ENCODE data around the gene KCTD6.

DNA sequence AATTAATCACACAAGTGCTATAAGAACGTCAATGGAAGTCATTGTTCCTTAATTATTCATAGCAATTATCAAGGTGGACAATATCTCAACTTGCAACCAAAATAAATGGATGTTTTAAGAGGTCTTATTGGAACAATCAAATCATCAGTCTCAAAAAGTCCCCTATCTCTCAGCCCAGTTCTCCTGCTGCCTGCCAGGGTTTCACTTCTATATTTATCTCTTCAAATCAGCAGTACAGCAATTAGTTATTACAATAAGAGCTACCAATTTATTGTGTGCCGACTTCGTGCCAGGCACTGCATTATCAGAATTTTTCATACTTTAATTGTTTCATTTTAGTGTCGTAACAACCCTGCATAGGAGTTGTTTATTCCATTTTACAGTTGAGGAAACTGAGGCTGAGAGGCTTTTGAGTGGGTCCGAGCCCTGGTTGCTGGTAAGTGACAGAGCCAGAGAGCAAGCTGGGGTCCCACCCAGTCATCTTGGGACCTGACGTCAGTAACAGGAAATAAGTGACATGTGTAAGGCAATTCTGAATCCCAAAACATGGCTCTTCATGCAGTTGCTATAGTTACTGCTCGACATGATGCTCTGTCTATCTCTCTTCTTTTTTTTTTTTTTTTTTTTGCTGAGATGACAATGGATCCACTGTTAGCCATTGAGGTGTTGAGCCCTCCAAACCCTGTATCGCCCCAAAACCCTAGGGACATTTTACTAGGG, 8.8 kb upstream of the KCTD6 start:
- TF ChIP-seq, protein P1, sequence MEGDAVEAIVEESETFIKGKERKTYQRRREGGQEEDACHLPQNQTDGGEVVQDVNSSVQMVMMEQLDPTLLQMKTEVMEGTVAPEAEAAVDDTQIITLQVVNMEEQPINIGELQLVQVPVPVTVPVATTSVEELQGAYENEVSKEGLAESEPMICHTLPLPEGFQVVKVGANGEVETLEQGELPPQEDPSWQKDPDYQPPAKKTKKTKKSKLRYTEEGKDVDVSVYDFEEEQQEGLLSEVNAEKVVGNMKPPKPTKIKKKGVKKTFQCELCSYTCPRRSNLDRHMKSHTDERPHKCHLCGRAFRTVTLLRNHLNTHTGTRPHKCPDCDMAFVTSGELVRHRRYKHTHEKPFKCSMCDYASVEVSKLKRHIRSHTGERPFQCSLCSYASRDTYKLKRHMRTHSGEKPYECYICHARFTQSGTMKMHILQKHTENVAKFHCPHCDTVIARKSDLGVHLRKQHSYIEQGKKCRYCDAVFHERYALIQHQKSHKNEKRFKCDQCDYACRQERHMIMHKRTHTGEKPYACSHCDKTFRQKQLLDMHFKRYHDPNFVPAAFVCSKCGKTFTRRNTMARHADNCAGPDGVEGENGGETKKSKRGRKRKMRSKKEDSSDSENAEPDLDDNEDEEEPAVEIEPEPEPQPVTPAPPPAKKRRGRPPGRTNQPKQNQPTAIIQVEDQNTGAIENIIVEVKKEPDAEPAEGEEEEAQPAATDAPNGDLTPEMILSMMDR (IDR thresholded peaks at IDR 0.05) = no peak
- TF ChIP-seq, protein P2, sequence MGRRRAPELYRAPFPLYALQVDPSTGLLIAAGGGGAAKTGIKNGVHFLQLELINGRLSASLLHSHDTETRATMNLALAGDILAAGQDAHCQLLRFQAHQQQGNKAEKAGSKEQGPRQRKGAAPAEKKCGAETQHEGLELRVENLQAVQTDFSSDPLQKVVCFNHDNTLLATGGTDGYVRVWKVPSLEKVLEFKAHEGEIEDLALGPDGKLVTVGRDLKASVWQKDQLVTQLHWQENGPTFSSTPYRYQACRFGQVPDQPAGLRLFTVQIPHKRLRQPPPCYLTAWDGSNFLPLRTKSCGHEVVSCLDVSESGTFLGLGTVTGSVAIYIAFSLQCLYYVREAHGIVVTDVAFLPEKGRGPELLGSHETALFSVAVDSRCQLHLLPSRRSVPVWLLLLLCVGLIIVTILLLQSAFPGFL (CRISPR knock-in tag; IDR thresholded peaks at IDR 0.05; ENCODE audit: borderline replicate concordance) = no peak
- TF ChIP-seq, protein P3, sequence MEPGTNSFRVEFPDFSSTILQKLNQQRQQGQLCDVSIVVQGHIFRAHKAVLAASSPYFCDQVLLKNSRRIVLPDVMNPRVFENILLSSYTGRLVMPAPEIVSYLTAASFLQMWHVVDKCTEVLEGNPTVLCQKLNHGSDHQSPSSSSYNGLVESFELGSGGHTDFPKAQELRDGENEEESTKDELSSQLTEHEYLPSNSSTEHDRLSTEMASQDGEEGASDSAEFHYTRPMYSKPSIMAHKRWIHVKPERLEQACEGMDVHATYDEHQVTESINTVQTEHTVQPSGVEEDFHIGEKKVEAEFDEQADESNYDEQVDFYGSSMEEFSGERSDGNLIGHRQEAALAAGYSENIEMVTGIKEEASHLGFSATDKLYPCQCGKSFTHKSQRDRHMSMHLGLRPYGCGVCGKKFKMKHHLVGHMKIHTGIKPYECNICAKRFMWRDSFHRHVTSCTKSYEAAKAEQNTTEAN (CRISPR knock-in tag; IDR thresholded peaks at IDR 0.05) = no peak
